Ovary (tissue), 9 donors: ENCODE data around the gene APBA2. TPM values are rescaled to one million over a fixed set of nuclear protein-coding genes. Genes with fewer than 3 reads are reported as not detected.

Experiments used
- DNase-seq, 5 donors: peaks; one replicate each; pipeline ENCODE4 v3.0.0-alpha.2; 2019 to 2020
- H3K27ac ChIP-seq, 2 donors: fragments of 200-600 bp; one replicate each; pipeline versions ENCODE4 v1.5.1 to v1.8.0; 2019 to 2022
- H3K27me3 ChIP-seq: fragments of 200-600 bp; one replicate; pipeline ENCODE4 v1.8.0; 2022
- H3K36me3 ChIP-seq: fragments of 200-600 bp; sonication (generic); one replicate; pipeline ENCODE4 v1.5.1; 2019
- H3K4me1 ChIP-seq: one replicate; pipeline ENCODE4 v1.8.1; 2013; ENCODE audit warnings: mild to moderate bottlenecking, moderate library complexity; ENCODE audit not compliant: insufficient read depth
- H3K4me3 ChIP-seq: fragments of 200-600 bp; sonication (generic); one replicate; pipeline ENCODE4 v1.5.1; 2017
- H3K9me3 ChIP-seq, 2 donors: fragments of 200-600 bp in 1 of 2; sonication (generic) in 1 of 2; one replicate each; pipeline versions ENCODE4 v1.5.1 to v1.8.1; 2013 to 2019; ENCODE audit warnings: mild to moderate bottlenecking in 1 of 2, moderate library complexity in 1 of 2
- CTCF ChIP-seq, 3 donors: fragments of 450-650 bp in 2 of 3; fragments of 200-600 bp in 1 of 3; IDR thresholded peaks; one replicate each; pipeline versions ENCODE4 v1.5.1 to v1.8.0; 2016 to 2022; ENCODE audit warnings: antibody characterized with exemption in 3 of 3, mild to moderate bottlenecking in 1 of 3
- EP300 ChIP-seq: sonication (generic); formaldehyde crosslinking; IDR thresholded peaks from one replicate; pipeline ENCODE4 v1.6.1; 2017; ENCODE audit warnings: antibody characterized with exemption
- POLR2A ChIP-seq: fragments of 450-650 bp; IDR thresholded peaks from one replicate; pipeline ENCODE4 v1.6.1; 2017; ENCODE audit warnings: antibody characterized with exemption, mild to moderate bottlenecking, moderate library complexity
- WGBS, 3 donors: extraction: QIAGEN DNeasy Blood & Tissue Kit in 1 of 3; methylation state at CpG; one replicate each; pipeline versions ENCODE4 v1.1.5 to v1.1.7; 2013 to 2017; 5-methylcytosine and 5-hydroxymethylcytosine counted together
- intact Hi-C, 4 donors: fragments of 100-400 bp; cut with DNase I; formaldehyde crosslinking; loops; one replicate each; pipeline versions ENCODE4 v1.11.0 to v1.15.1; 2022 to 2023
- polyA plus RNA-seq, 2 donors: library from polyadenylated mRNA; stranded (reverse); fragments of 200-250 nt in 1 of 2; fragments of 350-450 nt in 1 of 2; fragmentation: Illumina TruSeq in 1 of 2; extraction: RNeasy Lipid Tissue Mini Kit (QIAGEN cat#74804) in 1 of 2; gene quantifications; one replicate each; pipeline ENCODE4 v1.2.3, GENCODE V29; 2013 to 2014
- total RNA-seq, 7 donors: library from RNA; depleted of rRNA in 2 of 7; stranded (reverse); fragments of >200 nt in 2 of 7; fragmentation: NEBNext Ultra II Directional in 3 of 7; extraction: Animal tissue kit (Norgen Biotek cat#: 25700) in 3 of 7; gene quantifications; one replicate each; pipeline versions ENCODE4 v1.1.0 to v1.2.4, GENCODE V29; 2016 to 2023
- donor health status: DM: no; HTN: no; CAD: no; lungs with moderate emphysema.
- donor health status: DM: no; HTN: no; CAD: no.
- donor health status: Bipolar disorder and iron deficiency.
- donor health status: DM: yes; HTN: yes; CAD: no.
- donor health status: DM: no; HTN: no; CAD: no.
- donor health status: DM: yes; HTN: yes; CAD: no.

The APBA2 gene
- total and polyA plus RNA-seq, 9 donors, result 0.53 to 3.1 (median 1.4) TPM

DNA sequence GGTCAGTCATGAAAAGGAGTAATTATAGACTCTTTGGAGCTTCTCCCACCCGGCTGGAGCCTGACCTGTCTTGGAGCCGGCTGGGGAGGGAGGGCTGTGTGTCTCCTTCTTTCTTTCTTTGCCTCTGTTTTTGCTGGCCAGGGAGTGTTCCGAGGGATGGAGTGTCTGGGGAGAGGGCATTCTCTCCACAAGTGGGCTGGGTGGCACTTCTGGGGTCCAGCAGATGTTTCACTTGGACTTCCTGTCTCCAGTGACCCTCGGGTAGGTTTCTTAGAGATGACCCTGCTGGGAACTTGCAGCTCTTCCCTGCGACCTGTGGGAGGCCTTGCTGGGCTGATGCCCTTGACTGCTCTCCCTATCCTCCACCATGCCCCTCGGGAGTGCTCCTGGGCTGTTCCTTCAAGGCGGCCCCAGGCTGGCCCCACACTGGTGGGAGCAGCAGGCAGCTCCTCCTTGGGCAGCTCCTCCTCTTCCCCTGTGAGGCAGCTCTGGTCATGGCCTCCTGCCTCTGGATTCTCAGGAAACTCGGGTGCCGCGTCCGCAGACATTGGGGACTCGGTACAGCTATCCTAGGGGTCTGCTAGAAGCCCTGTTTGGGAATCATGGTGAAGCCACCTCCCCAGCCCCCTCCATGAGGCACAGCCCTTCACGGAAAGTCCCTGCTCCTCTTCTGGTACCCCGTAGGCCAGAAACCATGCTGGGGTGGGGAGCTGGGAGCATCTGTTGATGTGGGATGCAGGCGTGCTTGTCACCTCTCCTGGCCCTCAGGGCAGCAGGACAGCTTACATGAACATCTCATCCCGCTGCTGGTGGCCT lies 44.9 kb downstream of the APBA2 start:
- DNase-seq, result no peak
- 76 to 87% (median 86%) methylated on average over 16 of the region's 16 CpGs for WGBS, 3 donors
- H3K36me3 ChIP-seq, result no peaks in the 10 kb centered on the region
- H3K9me3 ChIP-seq, result no peaks in the 10 kb centered on the region
- no peak for TF ChIP-seq EP300
- no peak for TF ChIP-seq CTCF (IDR thresholded peaks at IDR 0.05)
- no peak for TF ChIP-seq POLR2A
- no peak overlapping the region for H3K4me3 ChIP-seq
- no peak overlapping the region for H3K27ac ChIP-seq
- intact Hi-C loops, result loop anchor here in 1 of 4 donors (10.0 kb wide), 1 partner anchor 64 kb away; no protein-coding TSS in a partner anchor
- H3K27me3 ChIP-seq, result no peaks in the 10 kb centered on the region
- H3K4me1 ChIP-seq, result peaks cover 4% of the 10 kb centered on the region

DNA sequence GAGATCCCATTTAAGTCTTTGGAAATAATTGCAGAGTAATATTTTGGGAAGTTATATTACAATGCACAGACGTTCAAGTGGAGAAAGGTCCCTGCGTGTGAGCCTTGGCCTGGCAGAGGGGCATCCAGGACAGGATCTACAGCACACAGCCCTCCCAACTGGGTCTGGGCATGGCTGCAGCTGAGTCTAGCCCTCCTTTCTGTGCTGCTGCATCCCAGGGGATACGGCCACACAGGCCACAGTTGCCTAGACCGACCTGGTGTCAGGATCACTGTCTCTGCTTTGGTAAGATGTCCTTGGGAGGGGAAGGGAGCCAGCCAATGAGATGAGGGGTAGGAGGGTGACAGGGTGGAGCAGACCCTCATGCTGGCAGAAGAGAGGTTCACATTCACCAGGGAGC lies 46.1 kb downstream of the APBA2 start:
- TF ChIP-seq EP300 (no peak), CTCF (IDR thresholded peaks at IDR 0.05) (no peak), POLR2A (no peak)
- Histone ChIP-seq H3K27me3 (no peaks in the 10 kb centered on the region), H3K9me3 (no peaks in the 10 kb centered on the region), H3K4me1 (peaks cover 4% of the 10 kb centered on the region), H3K36me3 (no peaks in the 10 kb centered on the region), H3K27ac (no peak overlapping the region), H3K4me3 (no peak overlapping the region)
- WGBS, 3 donors, result 56 to 58% (median 57%) methylated on average over 4 of the region's 4 CpGs
- no peak for DNase-seq
- intact Hi-C loops, result loop anchor here in 1 of 4 donors (10.0 kb wide), 1 partner anchor 63 kb away; no protein-coding TSS in a partner anchor

DNA sequence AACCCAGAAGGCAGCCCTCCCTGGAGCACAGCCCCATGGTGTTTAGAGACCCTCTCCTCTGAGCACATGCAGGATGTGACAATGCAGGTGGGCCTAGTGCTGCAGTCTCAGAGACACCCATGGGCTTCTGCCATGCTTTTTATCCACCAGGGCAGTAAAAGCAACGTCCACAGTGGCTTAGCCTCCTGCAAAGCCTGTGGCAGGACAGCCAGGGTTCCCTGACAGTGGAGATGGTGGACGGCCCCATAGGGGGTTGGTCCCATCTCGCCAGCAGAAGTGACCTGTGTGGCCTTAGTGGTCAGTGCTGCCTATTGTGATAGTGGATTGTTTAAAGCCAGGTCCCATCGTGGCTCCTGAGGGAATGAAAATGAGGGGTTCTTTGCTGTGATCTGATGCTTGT lies 46.6 kb downstream of the APBA2 start:
- DNase-seq, result no peak
- Histone ChIP-seq H3K27me3 (no peaks in the 10 kb centered on the region), H3K27ac (no peak overlapping the region), H3K36me3 (no peaks in the 10 kb centered on the region), H3K4me1 (peaks cover 4% of the 10 kb centered on the region), H3K9me3 (no peaks in the 10 kb centered on the region), H3K4me3 (no peak overlapping the region)
- TF ChIP-seq EP300 (no peak), CTCF (IDR thresholded peaks at IDR 0.05) (no peak), POLR2A (no peak)
- intact Hi-C loops, result loop anchor here in 1 of 4 donors (10.0 kb wide), 1 partner anchor 62 kb away; no protein-coding TSS in a partner anchor
- WGBS, 3 donors, result 87 to 94% (median 92%) methylated on average over 4 of the region's 4 CpGs

- Histone ChIP-seq H3K9me3 (no peaks in the 10 kb centered on the region), H3K4me1 (peaks cover 4% of the 10 kb centered on the region), H3K4me3 (no peak overlapping the region), H3K36me3 (no peaks in the 10 kb centered on the region), H3K27ac (no peak overlapping the region), H3K27me3 (no peaks in the 10 kb centered on the region)
- no peak for DNase-seq
- TF ChIP-seq CTCF (IDR thresholded peaks at IDR 0.05) (no peak), POLR2A (no peak), EP300 (no peak)
- WGBS, 3 donors, result 48 to 61% (median 58%) methylated on average over 9 of the region's 9 CpGs
- intact Hi-C loops, result loop anchor here in 1 of 4 donors (10.0 kb wide), 1 partner anchor 61 kb away; no protein-coding TSS in a partner anchor
These were observed 48.1 kb downstream of the APBA2 start for GRCh38 chr15:28933710-28934445.
